GM10248 (cell line): ENCODE results near the gene TPBG.
A peak's percentile ranks its signal among the peaks of the same experiment; 100 is the strongest.

Experiments
- CTCF ChIA-PET: fragments of 300-600 bp; sonication (Branson Sonifier 250); formaldehyde crosslinking; extraction: SDS; loops from one replicate; lab custom pipeline; 2021; ENCODE audit warnings: antibody characterized with exemption; lab: Yijun Ruan, JAX
- POLR2A ChIA-PET: fragments of 350-650 bp; sonication (Branson Sonifier 250); formaldehyde crosslinking; extraction: SDS; loops from one replicate; lab custom pipeline; 2020; ENCODE audit warnings: antibody characterized with exemption; lab: Yijun Ruan, JAX
- DNase-seq: peaks from one replicate; pipeline ENCODE4 v3.0.0; 2012; ENCODE audit errors: extremely low spot score
- CTCF ChIP-seq: IDR thresholded peaks from 2 replicates; pipeline ENCODE4 v1.5.1; 2012; ENCODE audit warnings: mild to moderate bottlenecking, low read depth; ENCODE audit errors: extremely low read depth, missing control alignments, control extremely low read depth

The TPBG gene

GRCh38 chr6:82363428-82364086 lies at the start of gene TPBG:
TSS of gene TPBG (plus strand) at chr6:82363817. CDS start at chr6:82364962, 1,145 bp downstream.
- CTCF ChIA-PET, result interaction anchor here (1.2 to 1.5 kb wide), 2 partner anchors 10 to 25 kb away, joined by 3 to 4 read pairs; no protein-coding TSS in a partner anchor
- POLR2A ChIA-PET, result no interaction called here
- no peak for TF ChIP-seq CTCF
- DNase-seq, result peak; percentile 27

- CTCF ChIA-PET, result no interaction called here
- no peak for TF ChIP-seq CTCF
- POLR2A ChIA-PET, result no interaction called here
- DNase-seq, result no peak
Measured at GRCh38 chr6:82322386-82322785, 41.2 kb upstream of the TPBG start.

GRCh38 chr6:82329766-82330165 lies 33.9 kb upstream of the TPBG start:
- ChIA-PET POLR2A (no interaction called here), CTCF (interaction anchor here (1.1 kb wide), 1 partner anchor 25 kb away, joined by 3 read pairs; no protein-coding TSS in a partner anchor)
- no peak for TF ChIP-seq CTCF
- DNase-seq, result no peak

- no peak for DNase-seq
- no peak for TF ChIP-seq CTCF
- CTCF ChIA-PET, result interaction anchor here (1.1 kb wide), 1 partner anchor 25 kb away, joined by 3 read pairs; no protein-coding TSS in a partner anchor
- POLR2A ChIA-PET, result no interaction called here
Measured at GRCh38 chr6:82330171-82330804, 33.3 kb upstream of the TPBG start.

- DNase-seq, result no peak
- CTCF ChIA-PET, result interaction anchor here (1.4 kb wide), 1 partner anchor 381 kb away, joined by 3 read pairs; no protein-coding TSS in a partner anchor
- POLR2A ChIA-PET, result no interaction called here
- peak; percentile 37 for TF ChIP-seq CTCF
Measured at GRCh38 chr6:82331031-82331773, 32.4 kb upstream of the TPBG start.

- ChIA-PET CTCF (interaction anchor here (0.6 to 2.7 kb wide), 3 partner anchors 10 to 62 kb away, joined by 3 to 13 read pairs (median 7); no protein-coding TSS in a partner anchor), POLR2A (no interaction called here)
- TF ChIP-seq CTCF, result no peak
- DNase-seq, result no peak
Measured at GRCh38 chr6:82333781-82334180, 29.8 kb upstream of the TPBG start.
